22Rv1 (cell line): Measurements from ENCODE around the gene CDC42SE1.

Experiments
- H3K27ac ChIP-seq: fragments of 450-650 bp; 2 replicates; pipeline ENCODE4 v1.5.1; 2017
- CTCF ChIP-seq: fragments of 450-650 bp; IDR thresholded peaks from 2 replicates; pipeline ENCODE4 v1.5.1; 2017; ENCODE audit warnings: mild to moderate bottlenecking
- ZFX ChIP-seq: fragments of 450-650 bp; IDR thresholded peaks from 2 replicates; pipeline ENCODE4 v1.6.1; 2017; ENCODE audit warnings: antibody characterized with exemption, borderline replicate concordance

CDC42SE1 gene

GRCh38 chr1:151051356-151052009 is 7.9 kb downstream of the CDC42SE1 start:
- TF ChIP-seq ZFX (no peak), CTCF (no peak)
- H3K27ac ChIP-seq, result peak overlapping the region; percentile 75

GRCh38 chr1:151050051-151050688 is 9.3 kb downstream of the CDC42SE1 start:
- H3K27ac ChIP-seq, result peak overlapping the region; percentile 75
- TF ChIP-seq CTCF (no peak), ZFX (no peak)

GRCh38 chr1:151049458-151049857 is 10.0 kb downstream of the CDC42SE1 start:
- H3K27ac ChIP-seq, result peak overlapping the region; percentile 75
- TF ChIP-seq ZFX (no peak), CTCF (no peak)

- TF ChIP-seq ZFX, result no peak
- TF ChIP-seq CTCF, result peak; percentile 45
- H3K27ac ChIP-seq, result peak overlapping the region; percentile 75
Observed at GRCh38 chr1:151048645-151049032, 10.8 kb downstream of the CDC42SE1 start.

GRCh38 chr1:151047925-151048644 is 11.3 kb downstream of the CDC42SE1 start:
- H3K27ac ChIP-seq, result peak overlapping the region; percentile 75

DNA sequence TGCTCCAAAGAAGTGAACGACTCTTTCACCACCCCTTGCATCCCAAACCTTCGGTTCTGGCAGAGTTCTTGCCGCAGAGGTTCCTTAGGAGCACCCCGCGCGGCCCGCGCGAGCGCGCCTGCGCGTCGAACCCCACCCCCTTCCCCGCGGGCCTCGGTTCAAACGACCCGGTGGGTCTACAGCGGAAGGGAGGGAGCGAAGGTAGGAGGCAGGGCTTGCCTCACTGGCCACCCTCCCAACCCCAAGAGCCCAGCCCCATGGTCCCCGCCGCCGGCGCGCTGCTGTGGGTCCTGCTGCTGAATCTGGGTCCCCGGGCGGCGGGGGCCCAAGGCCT is 11.9 kb downstream of the CDC42SE1 start, which contains the start of gene C1orf56:
TSS of gene C1orf56 (plus strand) at position 161 of the 334 bp plus-strand sequence. CDS start at position 258, 97 bp downstream.
- peak within 1 kb of the TSS; percentile 75 for H3K27ac ChIP-seq
- no peak for TF ChIP-seq CTCF
- no peak for TF ChIP-seq ZFX

More at GRCh38 chr1:151047925-151048644, 11.3 kb downstream of the CDC42SE1 start:
- peak; percentile 77 for TF ChIP-seq CTCF
- TF ChIP-seq ZFX, result no peak

GRCh38 chr1:151043163-151043562 is 16.3 kb downstream of the CDC42SE1 start:
- no peak for TF ChIP-seq CTCF
- TF ChIP-seq ZFX, result no peak
- no peak overlapping the region for H3K27ac ChIP-seq
